ENCODE measurements around the gene RAB9A.

GRCh38 chrX:13681595-13681994 is 7.3 kb upstream of the RAB9A start:
- TF ChIP-seq CTCF (IDR thresholded peaks at IDR 0.05): no peak
- no peak for TF ChIP-seq EP300 (IDR thresholded peaks at IDR 0.05)
- no peak for TF ChIP-seq POLR2AphosphoS5 (IDR thresholded peaks at IDR 0.05)
- no peak for TF ChIP-seq POLR2A (IDR thresholded peaks at IDR 0.05)

Measured in sigmoid colon (tissue), 4 donors.